ENCODE measurements around the gene CRYGN.

- TF ChIP-seq ZNF446 (CRISPR knock-in tag; IDR thresholded peaks at IDR 0.05) (no peak), IRF9 (CRISPR knock-in tag; IDR thresholded peaks at IDR 0.05; ENCODE audit: borderline replicate concordance) (no peak), JUN (CRISPR knock-in tag; IDR thresholded peaks at IDR 0.05) (no peak), HNRNPUL1 (IDR thresholded peaks at IDR 0.05; ENCODE audit: low read depth, low read length) (no peak), CTCF (CRISPR knock-in tag; IDR thresholded peaks at IDR 0.05) (no peak), MXD4 (CRISPR knock-in tag; IDR thresholded peaks at IDR 0.05) (no peak), SNAPC4 (CRISPR knock-in tag; IDR thresholded peaks at IDR 0.05) (no peak)
Observed at GRCh38 chr7:151406886-151407583, 32.9 kb downstream of the CRYGN start.
